HAP-1 (cell line): ENCODE data around the gene NXN.

Experiments used
- DNase-seq, 2 experiments: peaks; one replicate each; pipeline ENCODE4 v3.0.0-alpha.2; 2016 to 2020; ENCODE audit warnings: low spot score in 2 of 2
- H3K27me3 ChIP-seq: fragments of 250-450 bp; sonication (Bioruptor Pico); 2 replicates; pipeline ENCODE4 v1.5.1; 2020; ENCODE audit warnings: low read depth, mild to moderate bottlenecking, moderate library complexity
- H3K36me3 ChIP-seq: fragments of 250-450 bp; sonication (Bioruptor Pico); replicated peaks from 2 replicates; pipeline ENCODE4 v1.5.1; 2020; ENCODE audit warnings: mild to moderate bottlenecking
- H3K4me1 ChIP-seq: fragments of 250-450 bp; sonication (Bioruptor Pico); 2 replicates; pipeline ENCODE4 v1.5.1; 2020; ENCODE audit warnings: mild to moderate bottlenecking
- H3K4me3 ChIP-seq: fragments of 250-450 bp; sonication (Bioruptor Pico); 2 replicates; pipeline ENCODE4 v1.5.1; 2020; ENCODE audit warnings: mild to moderate bottlenecking, moderate library complexity
- H3K9me3 ChIP-seq: fragments of 250-450 bp; sonication (Bioruptor Pico); 2 replicates; pipeline ENCODE4 v1.5.1; 2020; ENCODE audit warnings: mild to moderate bottlenecking, moderate library complexity
- in situ Hi-C: fragments of 300-500 bp; cut with MboI; formaldehyde crosslinking; loops from 3 replicates; pipeline ENCODE4 v1.14.3; 2020; ENCODE audit warnings: low sequenced_read_pairs, inconsistent platforms, mixed read lengths

The NXN gene

DNA sequence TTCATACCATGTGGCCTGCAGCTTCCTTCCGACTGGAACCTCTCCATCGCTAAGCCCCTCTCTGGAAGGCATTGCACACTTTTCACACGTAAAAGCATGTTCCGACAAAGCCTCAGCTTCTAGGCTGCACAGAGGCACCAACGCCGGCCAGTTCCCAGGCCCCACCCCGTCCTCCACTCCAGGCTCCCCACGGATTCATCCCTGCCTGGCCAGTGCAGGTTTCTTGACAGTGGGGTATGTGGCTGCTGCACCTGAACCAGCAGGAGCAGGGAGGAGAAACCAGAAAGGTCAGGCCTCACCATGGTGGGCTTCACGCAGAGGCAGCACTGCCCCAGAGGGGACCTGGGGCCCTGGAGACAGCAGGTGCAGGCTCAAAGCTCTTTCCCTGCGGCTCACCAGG lies 31.6 kb upstream of the NXN start:
- in situ Hi-C loops: no loop called here
- DNase-seq: no peak
- no peaks in the 10 kb centered on the region for H3K9me3 ChIP-seq
- H3K4me1 ChIP-seq: no peaks in the 10 kb centered on the region
- no peaks in the 10 kb centered on the region for H3K27me3 ChIP-seq
- no peak overlapping the region for H3K4me3 ChIP-seq
- no peaks in the 10 kb centered on the region; the same call in 1 of the 2 replicates for H3K36me3 ChIP-seq

- no peak for DNase-seq
- Histone ChIP-seq H3K27me3 (no peaks in the 10 kb centered on the region), H3K4me3 (no peak overlapping the region), H3K4me1 (no peaks in the 10 kb centered on the region), H3K36me3 (no peaks in the 10 kb centered on the region; the same call in 1 of the 2 replicates), H3K9me3 (no peaks in the 10 kb centered on the region)
- in situ Hi-C loops: no loop called here
These were observed 31.0 kb upstream of the NXN start for GRCh38 chr17:1010586-1010985.

DNA sequence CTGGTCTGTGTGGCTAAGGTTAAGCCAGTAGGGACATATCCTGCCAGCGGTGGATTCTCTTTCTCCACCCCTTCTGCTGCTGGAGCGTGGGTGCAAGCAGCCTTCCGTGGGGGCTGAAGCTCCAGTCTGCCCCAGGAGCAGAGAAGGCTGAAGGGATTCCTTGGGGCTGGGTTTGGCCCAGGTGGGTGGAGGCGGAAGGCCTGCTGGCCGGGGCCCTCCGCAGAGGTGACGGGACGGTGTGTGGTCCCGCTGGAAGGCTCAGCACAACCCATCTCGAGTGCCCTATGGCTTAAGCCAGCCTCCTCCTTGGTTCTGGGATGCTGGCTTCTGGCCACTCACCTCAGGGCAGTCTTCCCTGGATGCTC lies 30.5 kb upstream of the NXN start:
- H3K36me3 ChIP-seq: peaks cover 3% of the 10 kb centered on the region; the same call in 1 of the 2 replicates
- no peaks in the 10 kb centered on the region for H3K27me3 ChIP-seq
- in situ Hi-C loops: no loop called here
- H3K4me1 ChIP-seq: no peaks in the 10 kb centered on the region
- no peak for DNase-seq
- no peaks in the 10 kb centered on the region for H3K9me3 ChIP-seq
- no peak overlapping the region for H3K4me3 ChIP-seq

- DNase-seq: no peak
- in situ Hi-C loops: no loop called here
- H3K9me3 ChIP-seq: no peaks in the 10 kb centered on the region
- H3K27me3 ChIP-seq: no peaks in the 10 kb centered on the region
- H3K36me3 ChIP-seq: peaks cover 8% of the 10 kb centered on the region; the same call in 1 of the 2 replicates
- H3K4me3 ChIP-seq: no peak overlapping the region
- no peaks in the 10 kb centered on the region for H3K4me1 ChIP-seq
These were observed 29.9 kb upstream of the NXN start for GRCh38 chr17:1009229-1010085.

DNA sequence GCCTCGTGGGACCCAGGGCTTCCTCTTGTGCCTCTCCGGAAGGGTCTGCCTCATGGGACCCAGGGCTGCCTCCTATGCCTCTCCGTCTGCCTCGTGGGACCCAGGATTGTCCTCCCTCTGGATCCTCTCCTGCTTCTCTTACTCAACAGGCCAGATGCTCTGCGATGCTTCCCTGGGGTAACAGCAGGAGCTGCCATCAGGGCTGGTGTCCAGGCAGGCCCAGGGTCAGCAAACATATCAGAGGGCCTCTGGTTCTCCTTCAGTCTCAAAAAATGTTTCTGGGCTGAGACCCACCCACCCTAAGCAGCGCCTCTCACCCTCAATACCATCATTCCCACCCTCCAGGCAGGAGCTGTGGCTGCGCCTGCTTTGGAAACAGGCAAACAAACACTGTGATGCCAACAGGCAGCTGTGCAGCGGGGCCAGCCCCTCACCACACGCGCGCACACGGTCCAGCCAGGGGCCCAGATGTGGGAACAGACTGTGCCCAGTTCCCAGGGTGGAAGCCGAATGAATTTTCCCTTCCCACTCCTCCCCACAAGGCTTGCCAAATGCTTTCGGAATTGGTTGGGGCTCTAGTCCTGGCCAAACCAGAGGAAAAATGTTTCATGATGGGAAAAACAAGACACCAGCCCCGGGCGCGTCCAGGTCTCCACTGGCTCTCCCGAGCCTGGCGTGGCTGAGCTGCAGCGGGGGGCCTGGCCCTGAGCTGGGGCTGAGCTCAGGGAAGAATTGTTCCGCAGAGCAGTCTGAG lies 28.6 kb upstream of the NXN start:
- H3K4me3 ChIP-seq: no peak overlapping the region
- no peaks in the 10 kb centered on the region for H3K27me3 ChIP-seq
- no peaks in the 10 kb centered on the region for H3K4me1 ChIP-seq
- H3K9me3 ChIP-seq: no peaks in the 10 kb centered on the region
- in situ Hi-C loops: no loop called here
- no peak for DNase-seq
- peaks cover 12% of the 10 kb centered on the region for H3K36me3 ChIP-seq

GRCh38 chr17:1007310-1008007 lies 27.9 kb upstream of the NXN start:
- in situ Hi-C loops: no loop called here
- H3K36me3 ChIP-seq: peaks cover 20% of the 10 kb centered on the region

GRCh38 chr17:1006054-1006453 lies 26.5 kb upstream of the NXN start:
- in situ Hi-C loops: no loop called here
- H3K4me1 ChIP-seq: no peaks in the 10 kb centered on the region
- no peaks in the 10 kb centered on the region for H3K9me3 ChIP-seq
- H3K27me3 ChIP-seq: no peaks in the 10 kb centered on the region
- no peak for DNase-seq
- H3K36me3 ChIP-seq: peaks cover 32% of the 10 kb centered on the region
- H3K4me3 ChIP-seq: no peak overlapping the region

More at GRCh38 chr17:1007310-1008007, 27.9 kb upstream of the NXN start:
- no peak overlapping the region for H3K4me3 ChIP-seq
- H3K9me3 ChIP-seq: no peaks in the 10 kb centered on the region
- H3K4me1 ChIP-seq: no peaks in the 10 kb centered on the region
- DNase-seq: no peak
- no peaks in the 10 kb centered on the region for H3K27me3 ChIP-seq

DNA sequence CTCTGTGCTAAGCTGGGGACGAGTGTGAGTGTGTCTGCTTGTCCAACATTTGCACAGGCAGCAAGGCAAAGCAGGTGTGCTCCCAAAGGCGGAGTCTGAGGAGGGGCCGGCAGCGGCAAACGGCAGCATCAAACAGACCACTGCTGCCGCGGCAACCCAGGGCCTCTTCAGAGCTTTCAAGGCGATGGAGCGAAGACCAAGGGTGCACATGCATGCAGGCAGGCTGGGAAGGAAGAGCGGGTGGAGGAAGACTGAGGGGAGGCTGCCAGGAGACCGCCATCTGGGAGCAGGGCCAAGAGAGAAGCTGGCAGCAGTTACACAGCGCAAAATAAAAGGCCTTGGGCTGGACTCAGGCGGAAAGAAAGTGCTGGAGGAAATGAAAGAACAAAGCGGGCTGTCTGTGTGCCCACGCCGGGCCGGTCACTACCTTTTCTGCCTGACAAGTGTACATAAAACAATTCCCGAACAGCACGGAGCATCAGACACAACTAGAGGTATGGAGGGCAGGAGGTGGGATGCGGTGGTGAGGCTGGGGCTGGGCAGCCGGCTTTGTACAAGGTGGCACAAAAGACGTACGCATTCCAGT lies 25.9 kb upstream of the NXN start:
- Histone ChIP-seq H3K4me1 (no peaks in the 10 kb centered on the region), H3K27me3 (no peaks in the 10 kb centered on the region), H3K9me3 (no peaks in the 10 kb centered on the region), H3K4me3 (no peak overlapping the region), H3K36me3 (peaks cover 38% of the 10 kb centered on the region)
- no peak for DNase-seq
- in situ Hi-C loops: no loop called here

DNA sequence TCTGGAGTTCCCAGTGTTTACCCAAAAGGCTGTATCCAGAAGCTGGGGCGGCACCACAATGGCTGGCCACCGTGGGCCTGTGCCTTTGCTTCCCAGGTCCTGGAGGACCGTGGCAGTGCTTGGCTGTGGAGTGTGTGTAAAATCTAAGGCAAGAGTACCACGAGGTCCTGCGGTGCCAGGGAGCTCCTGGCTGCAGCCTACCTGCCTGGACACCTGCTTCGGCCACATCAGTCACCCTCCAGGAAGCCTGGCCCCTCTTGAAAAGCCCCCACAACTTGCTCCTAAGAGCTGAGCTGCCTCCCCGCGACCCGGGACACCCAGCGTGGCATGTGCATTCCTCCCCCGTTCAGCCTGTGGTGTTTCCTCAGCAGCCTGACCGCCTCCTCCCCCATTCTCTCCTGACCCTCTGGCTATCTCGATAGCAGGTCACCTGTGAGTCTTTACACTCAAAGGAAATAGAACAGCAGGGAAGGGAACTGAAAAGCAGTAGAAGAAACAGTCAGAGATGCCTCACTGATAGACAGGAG lies 25.3 kb upstream of the NXN start:
- Histone ChIP-seq H3K27me3 (no peaks in the 10 kb centered on the region), H3K4me3 (no peak overlapping the region), H3K36me3 (peaks cover 43% of the 10 kb centered on the region), H3K9me3 (no peaks in the 10 kb centered on the region), H3K4me1 (no peaks in the 10 kb centered on the region)
- in situ Hi-C loops: no loop called here
- DNase-seq: no peak

DNA sequence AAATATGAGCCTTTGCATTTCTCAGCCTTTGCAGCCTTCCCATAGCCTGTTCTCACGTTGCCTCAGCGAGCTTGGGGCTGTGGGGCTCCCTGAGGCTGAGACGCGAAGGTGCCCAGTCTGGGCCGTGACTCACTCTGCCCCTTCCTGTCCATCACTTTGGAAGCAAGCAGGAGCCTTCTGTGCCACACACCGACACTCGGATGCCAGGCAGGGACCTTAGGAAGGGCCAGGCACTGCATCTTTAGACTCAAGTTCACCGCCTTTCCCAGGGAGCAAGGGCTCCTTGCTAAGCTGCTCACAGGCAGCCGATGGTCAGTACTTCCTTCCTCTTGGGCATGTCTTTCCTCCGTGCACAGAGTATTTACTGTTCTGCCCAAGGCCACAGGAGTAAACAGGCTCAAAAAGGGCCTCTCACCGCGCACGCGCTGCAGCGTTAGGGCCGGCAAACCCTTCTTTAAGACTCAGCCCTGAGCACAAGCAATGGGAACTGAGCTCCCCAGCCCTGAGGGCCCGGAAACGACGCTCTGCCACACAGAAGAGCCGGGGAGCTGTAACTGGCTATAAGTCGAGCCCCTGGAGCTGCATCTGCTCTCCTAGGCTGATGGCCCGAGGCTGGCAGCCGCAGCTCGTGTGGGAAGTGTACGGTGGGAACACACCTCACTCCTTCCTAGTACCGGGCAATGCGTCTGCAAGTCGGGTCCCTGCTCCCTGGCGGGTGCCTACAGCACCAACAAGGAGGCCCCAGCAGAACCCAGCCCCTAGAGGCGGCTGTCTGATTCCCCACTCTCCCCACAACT lies 24.6 kb upstream of the NXN start:
- in situ Hi-C loops: no loop called here
- Histone ChIP-seq H3K36me3 (peaks cover 49% of the 10 kb centered on the region), H3K4me1 (no peaks in the 10 kb centered on the region), H3K9me3 (no peaks in the 10 kb centered on the region), H3K27me3 (no peaks in the 10 kb centered on the region), H3K4me3 (no peak overlapping the region)
- no peak for DNase-seq

DNA sequence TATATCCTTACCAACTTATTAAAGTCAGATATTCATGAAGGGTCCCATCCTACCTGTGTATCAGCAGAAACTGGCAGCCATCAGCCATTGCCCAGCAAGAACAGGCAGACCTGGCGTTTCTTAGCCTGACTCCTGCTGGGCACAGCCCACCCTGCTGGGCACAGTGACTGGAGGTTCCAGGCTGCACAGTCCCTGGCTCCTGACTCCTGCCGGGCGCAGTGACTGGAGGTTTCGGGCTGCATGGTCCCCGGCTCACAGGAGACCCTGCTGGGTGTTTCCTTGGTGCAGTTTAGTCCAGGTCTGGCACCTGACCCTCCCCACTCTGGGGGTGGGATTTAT lies 24.0 kb upstream of the NXN start:
- Histone ChIP-seq H3K4me1 (no peaks in the 10 kb centered on the region), H3K27me3 (no peaks in the 10 kb centered on the region), H3K9me3 (no peaks in the 10 kb centered on the region), H3K36me3 (peaks cover 49% of the 10 kb centered on the region), H3K4me3 (no peak overlapping the region)
- no peak for DNase-seq
- in situ Hi-C loops: no loop called here

GRCh38 chr17:1002771-1003555 lies 23.4 kb upstream of the NXN start:
- no peak overlapping the region for H3K4me3 ChIP-seq
- in situ Hi-C loops: no loop called here
- peaks cover 49% of the 10 kb centered on the region for H3K36me3 ChIP-seq

More at GRCh38 chr17:1002771-1003555, 23.4 kb upstream of the NXN start:
- no peaks in the 10 kb centered on the region for H3K27me3 ChIP-seq
- no peaks in the 10 kb centered on the region for H3K9me3 ChIP-seq
- DNase-seq: no peak
- H3K4me1 ChIP-seq: no peaks in the 10 kb centered on the region
